H1 (cell line): ENCODE results near the gene TSSC4. TPM values are rescaled to one million over a fixed set of nuclear protein-coding genes. Genes with fewer than 3 reads are reported as not detected.

Experiments used
- BRCA1 ChIP-seq: IDR thresholded peaks from 2 replicates; pipeline ENCODE4 v1.6.1; 2012; ENCODE audit warnings: low read depth, low read length, improper control_type of control experiment
- CHD2 ChIP-seq: IDR thresholded peaks from 2 replicates; pipeline ENCODE4 v1.6.1; 2012; ENCODE audit warnings: low read length, improper control_type of control experiment
- CTBP2 ChIP-seq: IDR thresholded peaks from 2 replicates; pipeline ENCODE4 v1.7.0; 2011; ENCODE audit warnings: borderline replicate concordance, mild to moderate bottlenecking, moderate library complexity, mixed read lengths, low read length; ENCODE audit not compliant: insufficient read depth, insufficient read length
- GABPA ChIP-seq: IDR thresholded peaks from 2 replicates; pipeline ENCODE4 v1.6.1; 2011; ENCODE audit warnings: mild to moderate bottlenecking, low read length, moderate library complexity, borderline replicate concordance; ENCODE audit not compliant: insufficient read depth
- KDM5A ChIP-seq: fragments of 200-600 bp; IDR thresholded peaks from 2 replicates; pipeline ENCODE4 v1.7.1; 2012; ENCODE audit warnings: mild to moderate bottlenecking, low read length, inconsistent platforms, mixed read lengths
- NRF1 ChIP-seq: IDR thresholded peaks from 2 replicates; pipeline ENCODE4 v1.6.1; 2011; ENCODE audit warnings: mild to moderate bottlenecking, low read depth, low read length, improper control_type of control experiment
- PHF8 ChIP-seq: fragments of 200-600 bp; sonication (generic); conservative IDR thresholded peaks from 2 replicates; pipeline ENCODE4 v1.7.1; 2012; ENCODE audit warnings: low read depth, mild to moderate bottlenecking, inconsistent platforms, low read length, moderate library complexity
- POLR2A ChIP-seq, 2 experiments: IDR thresholded peaks; 1 replicate in 1 of 2; 2 replicates in 1 of 2; pipeline ENCODE4 v1.6.1; 2011; ENCODE audit warnings: low read depth in 2 of 2, low read length in 2 of 2, mild to moderate bottlenecking in 2 of 2; ENCODE audit errors: control extremely low read depth in 1 of 2
- SAP30 ChIP-seq: fragments of 300-600 bp; sonication (generic); IDR thresholded peaks from 2 replicates; pipeline ENCODE4 v1.7.1; 2012; ENCODE audit warnings: low read length, moderate library complexity, mild to moderate bottlenecking, inconsistent platforms; ENCODE audit not compliant: insufficient read depth, insufficient replicate concordance
- polyA plus RNA-seq, 7 experiments: library from polyadenylated mRNA; depleted of rRNA in 3 of 7; stranded (reverse) in 5 of 7; unstranded in 2 of 7; fragments of >200 nt in 5 of 7; fragments of 200-250 nt in 2 of 7; gene quantifications; 1 replicate in 5 of 7; 2 replicates in 1 of 7; 4 replicates in 1 of 7; pipeline versions ENCODE4 v1.2.1 to v1.2.3, GENCODE V29; 2011 to 2013; ENCODE audit warnings: missing spikeins in 2 of 7, mixed read lengths in 2 of 7
- total RNA-seq: library from RNA; stranded (reverse); fragmentation: NEBNext Ultra II Directional; extraction: Animal tissue kit (Norgen Biotek cat#: 25700); gene quantifications from 2 replicates; pipeline ENCODE4 v1.2.1, GENCODE V29; 2021

The TSSC4 gene
- total and polyA plus RNA-seq, 2 of the 8 experiments (the other 6 are each of a cell fraction or from before 2014, with no cell fraction given): 34.0 to 39.3 TPM

DNA sequence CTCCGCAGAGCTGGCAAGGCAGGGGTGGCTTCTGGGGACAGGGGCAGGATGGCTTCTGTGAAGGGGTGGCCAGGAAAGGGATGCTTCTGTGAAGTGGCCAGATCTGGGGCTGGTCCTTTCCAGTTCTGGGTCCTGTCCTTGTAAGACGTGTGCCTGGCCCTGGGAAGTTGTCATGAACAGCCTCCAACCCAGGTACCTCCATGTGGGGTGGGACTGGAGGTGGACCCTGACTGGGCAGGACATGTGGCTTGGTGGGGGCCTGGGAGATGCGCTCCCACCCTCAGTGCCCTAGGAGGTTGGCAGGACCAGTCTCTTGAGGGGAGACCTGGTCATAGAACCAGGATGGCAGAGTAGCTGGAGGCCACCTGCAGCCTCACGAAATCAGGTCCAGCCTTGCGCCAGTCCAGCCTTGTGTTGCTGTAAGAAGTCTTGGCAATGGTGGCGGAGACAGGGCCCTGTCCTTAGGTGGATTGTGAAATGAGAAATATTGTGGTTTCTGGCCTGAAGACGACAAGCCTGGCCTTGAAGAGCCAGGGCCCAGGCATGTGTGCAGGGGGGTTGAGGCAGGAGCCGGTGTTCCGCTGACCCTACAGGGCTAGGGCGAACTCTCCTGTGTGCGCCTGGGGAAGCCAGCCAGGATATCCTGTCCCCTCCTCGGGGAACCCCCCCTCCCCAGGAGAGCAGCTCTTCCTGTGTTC is 46.9 kb downstream of the TSSC4 start (continued):
- TF ChIP-seq BRCA1: no peak
- TF ChIP-seq PHF8: no peak
- no peak for TF ChIP-seq CHD2
- no peak for TF ChIP-seq SAP30
- no peak for TF ChIP-seq KDM5A
- TF ChIP-seq POLR2A (IDR thresholded peaks at IDR 0.05; ENCODE audit: control extremely low read depth in 1 of 2, low read depth in 2 of 2, low read length in 2 of 2): no peak
- TF ChIP-seq NRF1: no peak
- no peak for TF ChIP-seq GABPA
- no peak for TF ChIP-seq CTBP2
